ENCODE measurements around the gene IGFLR1. TPM values are rescaled to one million over a fixed set of nuclear protein-coding genes. Genes with fewer than 3 reads are reported as not detected.

Gene IGFLR1
- total RNA-seq, 1 donor from 2014 or later, result 3.1 TPM

GRCh38 chr19:35712567-35713505, 29.4 kb downstream of the IGFLR1 start:
- no peak for DNase-seq (ENCODE audit: extremely low spot score, unreplicated experiment)
- H3K27ac Mint-ChIP-seq (ENCODE audit: unreplicated experiment), result no peak overlapping the region
- H3K4me1 Mint-ChIP-seq (ENCODE audit: unreplicated experiment), result peaks cover 16% of the 10 kb centered on the region
- no peak for TF ChIP-seq CTCF (IDR thresholded peaks at IDR 0.05)
- H3K36me3 Mint-ChIP-seq (ENCODE audit: unreplicated experiment), result no peaks in the 10 kb centered on the region
- H3K4me3 Mint-ChIP-seq (ENCODE audit: unreplicated experiment), result no peak overlapping the region
- H3K9me3 Mint-ChIP-seq (ENCODE audit: unreplicated experiment), result no peaks in the 10 kb centered on the region
- H3K27me3 Mint-ChIP-seq (ENCODE audit: unreplicated experiment), result no peaks in the 10 kb centered on the region

- no peak for TF ChIP-seq CTCF (IDR thresholded peaks at IDR 0.05)
- Mint-ChIP-seq H3K27ac (ENCODE audit: unreplicated experiment) (no peak overlapping the region), H3K27me3 (ENCODE audit: unreplicated experiment) (no peaks in the 10 kb centered on the region), H3K9me3 (ENCODE audit: unreplicated experiment) (no peaks in the 10 kb centered on the region), H3K36me3 (ENCODE audit: unreplicated experiment) (no peaks in the 10 kb centered on the region), H3K4me1 (ENCODE audit: unreplicated experiment) (peaks cover 8% of the 10 kb centered on the region), H3K4me3 (ENCODE audit: unreplicated experiment) (no peak overlapping the region)
- no peak for DNase-seq (ENCODE audit: extremely low spot score, unreplicated experiment)
These were observed 31.2 kb downstream of the IGFLR1 start for GRCh38 chr19:35710784-35711723.

GRCh38 chr19:35708391-35708790, 33.9 kb downstream of the IGFLR1 start:
- H3K27me3 Mint-ChIP-seq (ENCODE audit: unreplicated experiment), result peaks cover 3% of the 10 kb centered on the region

GRCh38 chr19:35704218-35704617, 38.0 kb downstream of the IGFLR1 start, which contains the start of gene ZBTB32:
Gene ZBTB32, plus strand, starts transcription at chr19:35704558. Its CDS starts 10,069 bp downstream, at chr19:35714627.
- no peak for TF ChIP-seq CTCF (IDR thresholded peaks at IDR 0.05)
- no peaks in the 10 kb centered on the region for H3K36me3 Mint-ChIP-seq (ENCODE audit: unreplicated experiment)
- no peak within 1 kb of the TSS for H3K4me3 Mint-ChIP-seq (ENCODE audit: unreplicated experiment)
- H3K27me3 Mint-ChIP-seq (ENCODE audit: unreplicated experiment), result peaks cover 3% of the 10 kb centered on the region
- DNase-seq (ENCODE audit: extremely low spot score, unreplicated experiment), result no peak
- H3K27ac Mint-ChIP-seq (ENCODE audit: unreplicated experiment), result no peak within 1 kb of the TSS
- peaks cover 3% of the 10 kb centered on the region for H3K4me1 Mint-ChIP-seq (ENCODE audit: unreplicated experiment)
- H3K9me3 Mint-ChIP-seq (ENCODE audit: unreplicated experiment), result no peaks in the 10 kb centered on the region

More at GRCh38 chr19:35708391-35708790, 33.9 kb downstream of the IGFLR1 start:
- Mint-ChIP-seq H3K4me1 (ENCODE audit: unreplicated experiment) (no peaks in the 10 kb centered on the region), H3K27ac (ENCODE audit: unreplicated experiment) (no peak overlapping the region), H3K36me3 (ENCODE audit: unreplicated experiment) (no peaks in the 10 kb centered on the region), H3K4me3 (ENCODE audit: unreplicated experiment) (no peak overlapping the region), H3K9me3 (ENCODE audit: unreplicated experiment) (no peaks in the 10 kb centered on the region)
- TF ChIP-seq CTCF (IDR thresholded peaks at IDR 0.05), result no peak
- no peak for DNase-seq (ENCODE audit: extremely low spot score, unreplicated experiment)

All from osteocyte (in vitro differentiated cells).